ENCODE measurements around the gene ARHGAP33. TPM values are rescaled to one million over a fixed set of nuclear protein-coding genes. Genes with fewer than 3 reads are reported as not detected.

The ARHGAP33 gene
- polyA plus RNA-seq, 1 donor (not counting 4 experiments of a cell fraction or from before 2014, with no cell fraction given) = 0.49 TPM

GRCh38 chr19:35759697-35760096 is 15.7 kb upstream of the ARHGAP33 start:
- peak overlapping the region; percentile 84 for H3K4me2 ChIP-seq (ENCODE audit: control insufficient read depth, extremely low read depth, insufficient read depth, low read depth, low read length)
- no peak for FAIRE-seq
- dilution Hi-C loops (cut with MboI; ENCODE audit: extremely low pct_ligation_motif_present, low sequenced_read_pairs) = no loop called here

GRCh38 chr19:35760711-35761349 is 14.5 kb upstream of the ARHGAP33 start:
- H3K9me1 ChIP-seq (ENCODE audit: control insufficient read depth, extremely low read depth, insufficient read depth, low read length) = no peaks in the 10 kb centered on the region
- dilution Hi-C loops (cut with MboI; ENCODE audit: extremely low pct_ligation_motif_present, low sequenced_read_pairs) = no loop called here
- FAIRE-seq (no peak), DNase-seq (ENCODE audit: low read depth, low spot score) (no peak)
- H3K79me2 ChIP-seq (ENCODE audit: control insufficient read depth, insufficient read depth, low read length) = peaks cover 20% of the 10 kb centered on the region
- no peak overlapping the region for H3K9ac ChIP-seq (ENCODE audit: control insufficient read depth, extremely low read depth, insufficient read depth, low read length)
- no peak overlapping the region for H3K4me3 ChIP-seq (ENCODE audit: control insufficient read depth in 2 of 3, extremely low read depth in 1 of 3, insufficient read depth in 2 of 3, low read depth in 1 of 3, low read length in 3 of 3)
- no peak overlapping the region for H3K27ac ChIP-seq (ENCODE audit: control insufficient read depth, insufficient read depth, low read length)
- peaks cover 19% of the 10 kb centered on the region for H3K4me1 ChIP-seq (ENCODE audit: control insufficient read depth, extremely low read depth, insufficient read depth, low read length)
- no peak overlapping the region for H2AFZ ChIP-seq (ENCODE audit: control insufficient read depth, low read length)
- H3K9me3 ChIP-seq (ENCODE audit: control insufficient read depth, low read depth, low read length) = no peaks in the 10 kb centered on the region
- peaks cover 5 to 21% of the 10 kb centered on the region in 2 experiments for H3K36me3 ChIP-seq (ENCODE audit: control insufficient read depth in 2 of 2, extremely low read depth in 1 of 2, insufficient read depth in 2 of 2, low read length in 2 of 2)
- H3K4me2 ChIP-seq (ENCODE audit: control insufficient read depth, extremely low read depth, insufficient read depth, low read depth, low read length) = no peak overlapping the region
- no peaks in the 10 kb centered on the region for H4K20me1 ChIP-seq (ENCODE audit: control insufficient read depth, extremely low read depth, insufficient read depth, low read length)
- H3K27me3 ChIP-seq (ENCODE audit: control insufficient read depth, extremely low read depth, insufficient read depth, low read length) = no peaks in the 10 kb centered on the region
- TF ChIP-seq CTCF (optimal IDR thresholded peaks at IDR 0.05 in 1 of 3, IDR thresholded peaks at IDR 0.05 in 1 of 3, conservative IDR thresholded peaks at IDR 0.05 in 1 of 3; ENCODE audit: extremely low read depth in 1 of 3, insufficient read depth in 2 of 3, low read length in 3 of 3) (no peak), EZH2 (IDR thresholded peaks at IDR 0.05; ENCODE audit: low read length) (no peak)

More at GRCh38 chr19:35759697-35760096, 15.7 kb upstream of the ARHGAP33 start:
- H3K9me3 ChIP-seq (ENCODE audit: control insufficient read depth, low read depth, low read length) = no peaks in the 10 kb centered on the region
- H3K9me1 ChIP-seq (ENCODE audit: control insufficient read depth, extremely low read depth, insufficient read depth, low read length) = no peaks in the 10 kb centered on the region
- DNase-seq (ENCODE audit: low read depth, low spot score) = no peak
- H2AFZ ChIP-seq (ENCODE audit: control insufficient read depth, low read length) = no peak overlapping the region
- no peak for TF ChIP-seq EZH2 (IDR thresholded peaks at IDR 0.05; ENCODE audit: low read length)
- TF ChIP-seq CTCF (optimal IDR thresholded peaks at IDR 0.05 in 1 of 3, IDR thresholded peaks at IDR 0.05 in 1 of 3, conservative IDR thresholded peaks at IDR 0.05 in 1 of 3; ENCODE audit: extremely low read depth in 1 of 3, insufficient read depth in 2 of 3, low read length in 3 of 3) = no peak
- peaks cover 20% of the 10 kb centered on the region for H3K79me2 ChIP-seq (ENCODE audit: control insufficient read depth, insufficient read depth, low read length)
- no peaks in the 10 kb centered on the region for H4K20me1 ChIP-seq (ENCODE audit: control insufficient read depth, extremely low read depth, insufficient read depth, low read length)
- H3K36me3 ChIP-seq (ENCODE audit: control insufficient read depth in 2 of 2, extremely low read depth in 1 of 2, insufficient read depth in 2 of 2, low read length in 2 of 2) = peaks cover 5 to 16% of the 10 kb centered on the region in 2 experiments
- H3K4me1 ChIP-seq (ENCODE audit: control insufficient read depth, extremely low read depth, insufficient read depth, low read length) = peaks cover 23% of the 10 kb centered on the region
- H3K9ac ChIP-seq (ENCODE audit: control insufficient read depth, extremely low read depth, insufficient read depth, low read length) = peak overlapping the region; percentile 15
- no peaks in the 10 kb centered on the region for H3K27me3 ChIP-seq (ENCODE audit: control insufficient read depth, extremely low read depth, insufficient read depth, low read length)
- H3K27ac ChIP-seq (ENCODE audit: control insufficient read depth, insufficient read depth, low read length) = no peak overlapping the region
- peak overlapping the region in 1 of 3 experiments; percentile 1 for H3K4me3 ChIP-seq (ENCODE audit: control insufficient read depth in 2 of 3, extremely low read depth in 1 of 3, insufficient read depth in 2 of 3, low read depth in 1 of 3, low read length in 3 of 3)
